ENCODE results near the gene IQUB.
"Not testable (repeated sequence)": the region's sequence is repeated elsewhere in the genome, so short reads cannot be mapped to it uniquely, and the experiment has no call there.

The IQUB gene

DNA sequence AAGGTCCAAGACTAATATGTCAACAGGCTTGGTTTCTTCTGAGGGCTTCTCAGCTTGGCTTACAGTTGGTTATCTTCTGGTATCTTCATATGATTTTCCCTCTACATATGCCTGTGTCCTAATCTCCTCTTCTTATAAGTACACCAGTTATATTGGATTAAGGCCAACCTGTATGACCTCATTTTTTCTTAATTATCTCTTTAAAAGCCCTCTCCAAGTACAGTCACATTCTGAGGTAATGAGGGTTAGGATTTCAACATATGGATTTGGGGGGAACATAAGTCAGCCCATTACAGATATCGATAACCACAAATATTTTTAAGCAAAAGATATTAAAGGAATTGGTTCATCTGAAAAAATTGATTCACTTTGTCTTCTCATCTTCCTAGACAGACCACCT, 49.2 kb downstream of the IQUB start:
- Histone ChIP-seq H3K9me2 (replicated peaks; ENCODE audit: control insufficient read depth, low read length) (no peaks in the 10 kb centered on the region), H3K36me3 (ENCODE audit: control insufficient read depth, low read length) (no peaks in the 10 kb centered on the region), H3K79me2 (ENCODE audit: control insufficient read depth, low read length) (no peaks in the 10 kb centered on the region), H4K20me1 (ENCODE audit: control insufficient read depth, insufficient read depth, low read depth, low read length) (no peaks in the 10 kb centered on the region), H3K27me3 (ENCODE audit: control insufficient read depth, low read length) (no peaks in the 10 kb centered on the region), H3K9me3 (ENCODE audit: control insufficient read depth, insufficient read depth, low read length) (no peaks in the 10 kb centered on the region), H3F3A (ENCODE audit: control insufficient read depth, insufficient read depth) (no peaks in the 10 kb centered on the region), H3K27ac (ENCODE audit: low read depth, low read length) (no peak overlapping the region), H3K4me2 (ENCODE audit: low read length) (no peak overlapping the region), H3K4me3 (ENCODE audit: low read length) (no peak overlapping the region), H3K4me1 (ENCODE audit: control insufficient read depth, low read length) (no peaks in the 10 kb centered on the region)
- TF ChIP-seq, protein P1, sequence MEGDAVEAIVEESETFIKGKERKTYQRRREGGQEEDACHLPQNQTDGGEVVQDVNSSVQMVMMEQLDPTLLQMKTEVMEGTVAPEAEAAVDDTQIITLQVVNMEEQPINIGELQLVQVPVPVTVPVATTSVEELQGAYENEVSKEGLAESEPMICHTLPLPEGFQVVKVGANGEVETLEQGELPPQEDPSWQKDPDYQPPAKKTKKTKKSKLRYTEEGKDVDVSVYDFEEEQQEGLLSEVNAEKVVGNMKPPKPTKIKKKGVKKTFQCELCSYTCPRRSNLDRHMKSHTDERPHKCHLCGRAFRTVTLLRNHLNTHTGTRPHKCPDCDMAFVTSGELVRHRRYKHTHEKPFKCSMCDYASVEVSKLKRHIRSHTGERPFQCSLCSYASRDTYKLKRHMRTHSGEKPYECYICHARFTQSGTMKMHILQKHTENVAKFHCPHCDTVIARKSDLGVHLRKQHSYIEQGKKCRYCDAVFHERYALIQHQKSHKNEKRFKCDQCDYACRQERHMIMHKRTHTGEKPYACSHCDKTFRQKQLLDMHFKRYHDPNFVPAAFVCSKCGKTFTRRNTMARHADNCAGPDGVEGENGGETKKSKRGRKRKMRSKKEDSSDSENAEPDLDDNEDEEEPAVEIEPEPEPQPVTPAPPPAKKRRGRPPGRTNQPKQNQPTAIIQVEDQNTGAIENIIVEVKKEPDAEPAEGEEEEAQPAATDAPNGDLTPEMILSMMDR (IDR thresholded peaks at IDR 0.05; ENCODE audit: low read depth, low read length, poor library complexity, severe bottlenecking): no peak
- no peak for TF ChIP-seq EZH2phosphoT487 (IDR thresholded peaks at IDR 0.05; ENCODE audit: borderline replicate concordance, low read length)

DNA sequence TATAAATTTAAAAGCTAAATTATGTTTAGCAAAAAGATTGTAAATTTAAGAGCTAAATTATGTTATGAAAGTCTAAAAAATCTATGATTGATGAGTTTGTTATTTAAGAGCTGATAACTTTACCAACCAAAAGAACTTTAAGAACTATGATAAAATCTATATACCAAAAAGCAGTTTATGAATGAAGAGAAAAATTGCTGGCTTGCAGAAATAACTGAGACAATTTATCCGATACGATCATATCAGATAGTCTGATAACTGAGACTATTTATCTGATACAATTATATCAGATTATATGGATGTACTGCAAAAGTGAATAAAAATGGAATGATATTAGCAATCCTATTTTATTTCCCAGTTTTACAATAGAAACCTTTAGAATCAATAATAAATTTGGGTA, 50.2 kb downstream of the IQUB start:
- no peak overlapping the region for H3K27ac ChIP-seq (ENCODE audit: low read depth, low read length)

DNA sequence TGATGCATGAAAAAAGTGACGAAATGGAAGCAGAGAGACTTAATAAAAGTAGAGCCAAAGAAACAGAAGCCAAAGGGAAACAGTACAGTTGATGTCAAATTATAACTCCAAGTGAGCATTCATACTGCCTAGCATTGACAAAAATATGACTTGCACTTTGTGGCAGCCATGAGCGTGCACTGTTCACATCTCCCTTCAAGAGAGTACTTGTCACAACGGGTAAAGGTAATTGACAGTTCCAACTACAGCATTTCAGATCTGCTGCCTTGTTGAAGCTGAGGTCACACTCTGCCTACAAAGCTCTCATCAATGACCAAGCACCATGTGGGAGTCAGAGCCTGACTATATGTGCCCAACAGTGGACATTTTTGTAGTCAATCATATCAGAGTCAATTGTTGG, 54.3 kb downstream of the IQUB start:
- H3K9me2 ChIP-seq (replicated peaks; ENCODE audit: control insufficient read depth, low read length): no peaks in the 10 kb centered on the region
- H3K27me3 ChIP-seq (ENCODE audit: control insufficient read depth, low read length): no peaks in the 10 kb centered on the region

More for the DNA sequence above, 50.2 kb downstream of the IQUB start:
- no peaks in the 10 kb centered on the region for H4K20me1 ChIP-seq (ENCODE audit: control insufficient read depth, insufficient read depth, low read depth, low read length)
- H3K4me2 ChIP-seq (ENCODE audit: low read length): no peak overlapping the region
- H3K9me2 ChIP-seq (replicated peaks; ENCODE audit: control insufficient read depth, low read length): no peaks in the 10 kb centered on the region
- TF ChIP-seq EZH2phosphoT487 (IDR thresholded peaks at IDR 0.05; ENCODE audit: borderline replicate concordance, low read length): no peak
- TF ChIP-seq, protein P1 (IDR thresholded peaks at IDR 0.05; ENCODE audit: low read depth, low read length, poor library complexity, severe bottlenecking): no peak
- no peaks in the 10 kb centered on the region for H3K79me2 ChIP-seq (ENCODE audit: control insufficient read depth, low read length)
- no peaks in the 10 kb centered on the region for H3K36me3 ChIP-seq (ENCODE audit: control insufficient read depth, low read length)
- H3K27me3 ChIP-seq (ENCODE audit: control insufficient read depth, low read length): no peaks in the 10 kb centered on the region
- no peaks in the 10 kb centered on the region for H3K9me3 ChIP-seq (ENCODE audit: control insufficient read depth, insufficient read depth, low read length)
- no peak overlapping the region for H3K4me3 ChIP-seq (ENCODE audit: low read length)
- no peaks in the 10 kb centered on the region for H3K4me1 ChIP-seq (ENCODE audit: control insufficient read depth, low read length)
- no peaks in the 10 kb centered on the region for H3F3A ChIP-seq (ENCODE audit: control insufficient read depth, insufficient read depth)

DNA sequence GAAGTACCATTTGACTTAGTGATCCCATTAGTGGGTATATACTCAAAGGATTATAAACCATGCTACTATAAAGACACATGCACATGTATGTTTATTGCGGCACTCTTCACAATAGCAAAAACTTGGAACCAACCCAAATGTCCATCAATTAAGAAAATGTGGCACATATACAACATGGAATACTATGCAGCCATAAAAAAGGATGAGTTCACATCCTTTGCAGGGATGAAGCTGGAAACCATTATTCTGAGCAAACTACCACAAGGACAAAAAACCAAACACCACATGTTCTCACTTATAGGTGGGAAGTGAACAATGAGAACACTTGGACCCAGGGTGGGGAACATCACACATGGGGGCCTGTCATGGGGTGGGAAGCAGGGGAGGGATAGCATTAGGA, 56.3 kb downstream of the IQUB start:
- H4K20me1 ChIP-seq (ENCODE audit: control insufficient read depth, insufficient read depth, low read depth, low read length); H3K79me2 ChIP-seq (ENCODE audit: control insufficient read depth, low read length); H3F3A ChIP-seq (ENCODE audit: control insufficient read depth, insufficient read depth); H3K4me2 ChIP-seq (ENCODE audit: low read length); H3K36me3 ChIP-seq (ENCODE audit: control insufficient read depth, low read length); H3K27ac ChIP-seq (ENCODE audit: low read depth, low read length); H3K4me1 ChIP-seq (ENCODE audit: control insufficient read depth, low read length); H3K27me3 ChIP-seq (ENCODE audit: control insufficient read depth, low read length); H3K4me3 ChIP-seq (ENCODE audit: low read length); H3K9me3 ChIP-seq (ENCODE audit: control insufficient read depth, insufficient read depth, low read length); H3K9me2 ChIP-seq (replicated peaks; ENCODE audit: control insufficient read depth, low read length): not testable (repeated sequence)

More for the DNA sequence above, 54.3 kb downstream of the IQUB start:
- H3K4me3 ChIP-seq (ENCODE audit: low read length): no peak overlapping the region
- H3K9me3 ChIP-seq (ENCODE audit: control insufficient read depth, insufficient read depth, low read length): no peaks in the 10 kb centered on the region
- no peaks in the 10 kb centered on the region for H3F3A ChIP-seq (ENCODE audit: control insufficient read depth, insufficient read depth)
- TF ChIP-seq EZH2phosphoT487 (IDR thresholded peaks at IDR 0.05; ENCODE audit: borderline replicate concordance, low read length): no peak
- TF ChIP-seq, protein P1 (IDR thresholded peaks at IDR 0.05; ENCODE audit: low read depth, low read length, poor library complexity, severe bottlenecking): no peak
- H3K36me3 ChIP-seq (ENCODE audit: control insufficient read depth, low read length): no peaks in the 10 kb centered on the region
- H3K79me2 ChIP-seq (ENCODE audit: control insufficient read depth, low read length): no peaks in the 10 kb centered on the region
- H4K20me1 ChIP-seq (ENCODE audit: control insufficient read depth, insufficient read depth, low read depth, low read length): no peaks in the 10 kb centered on the region
- no peaks in the 10 kb centered on the region for H3K4me1 ChIP-seq (ENCODE audit: control insufficient read depth, low read length)
- H3K27ac ChIP-seq (ENCODE audit: low read depth, low read length): no peak overlapping the region
- H3K4me2 ChIP-seq (ENCODE audit: low read length): no peak overlapping the region

Data from DOHH2 (cell line).